GM12801 (cell line): Measurements from ENCODE around the gene EMC1.

Source experiments
- TF ChIP-seq, protein P1 (sequence below): IDR thresholded peaks from one replicate; pipeline ENCODE4 v1.5.1; 2011; ENCODE audit warnings: control low read depth; ENCODE audit not compliant: insufficient read length; ENCODE audit errors: extremely low read depth

Gene EMC1

DNA sequence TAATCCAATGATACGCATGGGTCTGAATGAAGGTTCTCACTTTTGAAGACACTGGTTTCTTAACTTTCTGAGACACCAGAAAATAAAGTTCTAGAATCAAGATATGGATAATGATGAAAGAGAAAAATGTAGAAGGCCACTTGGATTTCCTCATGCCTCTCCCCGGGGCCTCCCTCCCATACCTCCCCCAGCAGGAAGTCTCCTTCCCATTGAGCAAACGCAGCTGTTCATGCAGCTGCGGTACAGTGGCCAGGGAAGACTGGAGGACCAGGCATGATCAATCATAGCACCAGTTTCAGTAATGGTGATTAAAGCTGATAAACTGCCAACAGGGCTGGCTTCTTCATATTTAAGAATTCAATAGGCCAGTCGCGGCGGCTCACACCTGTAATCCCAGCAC lies 30.3 kb downstream of the EMC1 start:
- TF ChIP-seq, protein P1, sequence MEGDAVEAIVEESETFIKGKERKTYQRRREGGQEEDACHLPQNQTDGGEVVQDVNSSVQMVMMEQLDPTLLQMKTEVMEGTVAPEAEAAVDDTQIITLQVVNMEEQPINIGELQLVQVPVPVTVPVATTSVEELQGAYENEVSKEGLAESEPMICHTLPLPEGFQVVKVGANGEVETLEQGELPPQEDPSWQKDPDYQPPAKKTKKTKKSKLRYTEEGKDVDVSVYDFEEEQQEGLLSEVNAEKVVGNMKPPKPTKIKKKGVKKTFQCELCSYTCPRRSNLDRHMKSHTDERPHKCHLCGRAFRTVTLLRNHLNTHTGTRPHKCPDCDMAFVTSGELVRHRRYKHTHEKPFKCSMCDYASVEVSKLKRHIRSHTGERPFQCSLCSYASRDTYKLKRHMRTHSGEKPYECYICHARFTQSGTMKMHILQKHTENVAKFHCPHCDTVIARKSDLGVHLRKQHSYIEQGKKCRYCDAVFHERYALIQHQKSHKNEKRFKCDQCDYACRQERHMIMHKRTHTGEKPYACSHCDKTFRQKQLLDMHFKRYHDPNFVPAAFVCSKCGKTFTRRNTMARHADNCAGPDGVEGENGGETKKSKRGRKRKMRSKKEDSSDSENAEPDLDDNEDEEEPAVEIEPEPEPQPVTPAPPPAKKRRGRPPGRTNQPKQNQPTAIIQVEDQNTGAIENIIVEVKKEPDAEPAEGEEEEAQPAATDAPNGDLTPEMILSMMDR, result no peak

GRCh38 chr1:19220080-19220846 lies 31.1 kb downstream of the EMC1 start:
- TF ChIP-seq, protein P1, result no peak

DNA sequence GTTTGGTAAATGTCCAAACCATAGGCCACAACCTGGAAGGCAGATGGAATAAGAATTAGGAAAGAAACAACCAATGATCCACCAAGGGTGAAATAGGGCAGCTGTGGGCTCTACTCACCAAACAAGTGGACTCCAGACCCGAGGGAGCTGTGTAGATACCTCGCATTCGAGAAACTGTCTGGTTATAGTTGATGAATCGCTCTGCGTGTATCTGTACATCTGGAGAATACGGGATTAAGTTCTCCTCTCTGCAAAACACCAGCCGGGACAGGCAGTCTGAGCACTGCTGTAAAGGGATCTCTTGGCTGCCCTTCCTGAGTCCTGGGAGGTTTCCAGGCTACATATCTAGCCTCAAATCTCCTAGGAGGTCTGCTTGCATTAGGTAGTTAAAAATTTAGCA lies 31.9 kb downstream of the EMC1 start:
- TF ChIP-seq, protein P1, result no peak

- TF ChIP-seq, protein P1, result no peak
These were observed 37.7 kb downstream of the EMC1 start for GRCh38 chr1:19213580-19213979.

DNA sequence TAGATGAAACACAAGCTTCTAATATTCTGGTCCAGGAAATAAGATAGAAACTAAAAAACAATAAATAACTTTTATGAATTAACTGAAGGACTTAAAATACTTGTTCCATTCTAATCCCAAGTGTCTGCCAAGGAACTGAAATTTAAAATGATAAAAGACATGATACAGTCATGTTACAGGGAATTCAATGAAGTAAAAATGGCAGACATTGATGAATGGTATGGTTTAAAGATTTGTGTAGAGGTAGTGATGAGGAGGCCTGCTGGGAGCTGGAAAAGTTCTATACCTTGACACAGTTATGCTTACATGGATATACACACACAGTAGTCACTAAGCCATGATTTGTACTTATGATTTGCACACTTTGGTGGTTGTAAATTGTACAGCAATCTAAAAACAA lies 39.2 kb downstream of the EMC1 start:
- TF ChIP-seq, protein P1, result no peak

GRCh38 chr1:19210772-19211549 lies 40.4 kb downstream of the EMC1 start:
- TF ChIP-seq, protein P1, result no peak

GRCh38 chr1:19209990-19210771 lies 41.1 kb downstream of the EMC1 start, which contains the start of gene UBR4:
TSS of gene UBR4 (minus strand) at chr1:19210266. CDS start at chr1:19210248, 18 bp downstream.
- TF ChIP-seq, protein P1, result no peak
